AML-193 (cell line): ENCODE data around the gene MAPKBP1.

Experiments
- DNase-seq, 2 experiments: peaks; one replicate each; lab custom pipeline; 2025; lab: John Stamatoyannopoulos, UW

Gene MAPKBP1

GRCh38 chr15:41788262-41788661 is 14.0 kb downstream of the MAPKBP1 start:
- DNase-seq: no peak

- DNase-seq: no peak
These were observed 15.0 kb downstream of the MAPKBP1 start for GRCh38 chr15:41789236-41789635.

GRCh38 chr15:41789662-41790061 is 15.4 kb downstream of the MAPKBP1 start:
- no peak for DNase-seq

- no peak for DNase-seq
These were observed 15.9 kb downstream of the MAPKBP1 start for GRCh38 chr15:41790169-41790568.

GRCh38 chr15:41790756-41791546 is 16.7 kb downstream of the MAPKBP1 start:
- DNase-seq: no peak

- DNase-seq: no peak
These were observed 17.3 kb downstream of the MAPKBP1 start for GRCh38 chr15:41791547-41791937.

GRCh38 chr15:41792000-41792637 is 17.8 kb downstream of the MAPKBP1 start:
- no peak for DNase-seq

GRCh38 chr15:41794081-41794480 is 19.8 kb downstream of the MAPKBP1 start:
- DNase-seq: no peak

GRCh38 chr15:41795996-41796856 is 21.9 kb downstream of the MAPKBP1 start:
- DNase-seq: no peak

GRCh38 chr15:41797201-41797944 is 23.1 kb downstream of the MAPKBP1 start:
- no peak for DNase-seq

GRCh38 chr15:41798607-41799487 is 24.6 kb downstream of the MAPKBP1 start:
- DNase-seq: no peak

- DNase-seq: no peak
These were observed 25.2 kb downstream of the MAPKBP1 start for GRCh38 chr15:41799488-41799805.

GRCh38 chr15:41801185-41801584 is 26.9 kb downstream of the MAPKBP1 start:
- DNase-seq: no peak

GRCh38 chr15:41801850-41802455 is 27.7 kb downstream of the MAPKBP1 start:
- no peak for DNase-seq

GRCh38 chr15:41804361-41804760 is 30.1 kb downstream of the MAPKBP1 start:
- no peak for DNase-seq

GRCh38 chr15:41804916-41805666 is 30.8 kb downstream of the MAPKBP1 start:
- no peak for DNase-seq

GRCh38 chr15:41805711-41806110 is 31.4 kb downstream of the MAPKBP1 start:
- no peak for DNase-seq

GRCh38 chr15:41806291-41807181 is 32.3 kb downstream of the MAPKBP1 start:
- DNase-seq: no peak

GRCh38 chr15:41809121-41809520 is 34.8 kb downstream of the MAPKBP1 start:
- no peak for DNase-seq
